C4-2B (cell line): ENCODE data around the gene FEZ2.

Experiments used
- H3K27ac ChIP-seq: fragments of 450-650 bp; 2 replicates; pipeline ENCODE4 v1.5.1; 2017
- ZFX ChIP-seq: fragments of 450-650 bp; IDR thresholded peaks from 2 replicates; pipeline ENCODE4 v1.6.1; 2017
- TF ChIP-seq, protein P1 (sequence below): fragments of 450-650 bp; conservative IDR thresholded peaks from 2 replicates; pipeline ENCODE4 v1.5.1; 2017; ENCODE audit warnings: mild to moderate bottlenecking

FEZ2 gene

DNA sequence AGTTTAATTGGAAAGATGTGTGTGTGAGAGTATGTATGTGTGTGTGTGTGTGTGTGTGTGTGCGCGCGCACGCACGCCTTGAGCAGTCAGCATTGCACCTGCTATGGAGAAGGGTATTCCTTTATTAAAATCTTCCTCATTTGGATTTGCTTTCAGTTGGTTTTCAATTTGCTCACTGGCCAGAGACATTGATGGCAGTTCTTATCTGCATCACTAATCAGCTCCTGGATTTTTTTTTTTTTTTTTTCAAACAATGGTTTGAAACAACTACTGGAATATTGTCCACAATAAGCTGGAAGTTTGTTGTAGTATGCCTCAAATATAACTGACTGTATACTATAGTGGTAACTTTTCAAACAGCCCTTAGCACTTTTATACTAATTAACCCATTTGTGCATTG is 48.0 kb downstream of the FEZ2 start:
- TF ChIP-seq, protein P1, sequence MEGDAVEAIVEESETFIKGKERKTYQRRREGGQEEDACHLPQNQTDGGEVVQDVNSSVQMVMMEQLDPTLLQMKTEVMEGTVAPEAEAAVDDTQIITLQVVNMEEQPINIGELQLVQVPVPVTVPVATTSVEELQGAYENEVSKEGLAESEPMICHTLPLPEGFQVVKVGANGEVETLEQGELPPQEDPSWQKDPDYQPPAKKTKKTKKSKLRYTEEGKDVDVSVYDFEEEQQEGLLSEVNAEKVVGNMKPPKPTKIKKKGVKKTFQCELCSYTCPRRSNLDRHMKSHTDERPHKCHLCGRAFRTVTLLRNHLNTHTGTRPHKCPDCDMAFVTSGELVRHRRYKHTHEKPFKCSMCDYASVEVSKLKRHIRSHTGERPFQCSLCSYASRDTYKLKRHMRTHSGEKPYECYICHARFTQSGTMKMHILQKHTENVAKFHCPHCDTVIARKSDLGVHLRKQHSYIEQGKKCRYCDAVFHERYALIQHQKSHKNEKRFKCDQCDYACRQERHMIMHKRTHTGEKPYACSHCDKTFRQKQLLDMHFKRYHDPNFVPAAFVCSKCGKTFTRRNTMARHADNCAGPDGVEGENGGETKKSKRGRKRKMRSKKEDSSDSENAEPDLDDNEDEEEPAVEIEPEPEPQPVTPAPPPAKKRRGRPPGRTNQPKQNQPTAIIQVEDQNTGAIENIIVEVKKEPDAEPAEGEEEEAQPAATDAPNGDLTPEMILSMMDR = no peak
- no peak for TF ChIP-seq ZFX
- no peak overlapping the region for H3K27ac ChIP-seq

DNA sequence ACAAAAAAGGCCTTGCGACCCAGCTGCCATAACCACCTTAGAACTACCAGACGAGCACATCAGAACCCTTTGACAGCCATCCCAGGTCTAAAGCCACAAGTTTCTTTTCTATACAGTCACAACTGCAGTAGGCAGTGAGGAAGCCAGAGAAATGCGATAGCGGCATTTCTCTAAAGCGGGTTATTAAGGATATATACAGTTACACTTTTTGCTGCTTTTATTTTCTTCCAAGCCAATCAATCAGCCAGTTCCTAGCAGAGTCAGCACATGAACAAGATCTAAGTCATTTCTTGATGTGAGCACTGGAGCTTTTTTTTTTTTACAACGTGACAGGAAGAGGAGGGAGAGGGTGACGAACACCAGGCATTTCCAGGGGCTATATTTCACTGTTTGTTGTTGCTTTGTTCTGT is 48.8 kb downstream of the FEZ2 start:
- TF ChIP-seq ZFX = no peak
- TF ChIP-seq, protein P1 = no peak
- no peak overlapping the region for H3K27ac ChIP-seq

DNA sequence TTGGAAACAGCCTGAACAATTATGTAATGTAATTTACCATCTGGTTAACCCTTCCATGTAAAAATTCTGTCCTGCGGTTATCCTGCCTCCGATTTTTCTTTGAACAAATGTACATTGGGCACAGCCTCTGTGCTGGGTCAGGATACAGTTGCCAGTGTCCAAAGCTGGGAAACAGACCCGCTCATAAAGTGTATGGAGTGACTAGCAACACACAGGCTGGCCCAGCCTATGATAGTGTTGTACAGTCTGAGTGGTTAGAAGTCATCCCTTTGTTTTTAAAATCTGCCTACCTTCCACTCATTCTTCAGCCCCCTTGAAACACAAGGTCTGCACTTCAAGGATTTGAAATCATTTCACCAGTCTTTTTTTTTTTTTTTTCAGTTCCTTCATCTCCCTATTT is 50.1 kb downstream of the FEZ2 start:
- TF ChIP-seq, protein P1 = no peak
- no peak for TF ChIP-seq ZFX
- H3K27ac ChIP-seq = no peak overlapping the region

DNA sequence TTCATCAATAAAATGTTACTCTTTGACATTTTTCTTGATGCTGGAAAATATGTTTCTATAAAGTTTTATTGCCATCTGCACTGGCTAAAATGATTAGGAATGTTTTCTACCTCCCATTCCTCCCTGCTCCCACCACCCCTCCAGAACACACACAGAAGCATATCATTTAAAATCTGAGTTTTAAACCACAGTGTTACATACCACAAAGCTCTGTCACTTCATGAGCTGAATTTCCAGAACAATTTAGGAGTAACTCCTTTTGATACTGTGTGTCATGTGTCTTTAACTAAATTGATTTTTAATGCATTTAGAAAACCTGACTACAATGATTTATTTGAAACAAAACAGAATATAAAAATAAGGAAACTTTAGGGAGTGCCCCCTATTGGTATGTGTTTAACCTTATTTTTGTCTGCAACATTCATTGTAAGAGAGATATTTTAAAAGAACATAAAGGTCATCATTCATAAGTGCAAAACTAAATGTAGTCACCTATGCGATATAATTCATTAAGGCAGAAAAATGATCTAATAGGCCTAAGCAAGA is 52.0 kb downstream of the FEZ2 start:
- H3K27ac ChIP-seq = no peak overlapping the region
- no peak for TF ChIP-seq ZFX
- TF ChIP-seq, protein P1 = no peak; the same call in 1 of the 2 replicates

DNA sequence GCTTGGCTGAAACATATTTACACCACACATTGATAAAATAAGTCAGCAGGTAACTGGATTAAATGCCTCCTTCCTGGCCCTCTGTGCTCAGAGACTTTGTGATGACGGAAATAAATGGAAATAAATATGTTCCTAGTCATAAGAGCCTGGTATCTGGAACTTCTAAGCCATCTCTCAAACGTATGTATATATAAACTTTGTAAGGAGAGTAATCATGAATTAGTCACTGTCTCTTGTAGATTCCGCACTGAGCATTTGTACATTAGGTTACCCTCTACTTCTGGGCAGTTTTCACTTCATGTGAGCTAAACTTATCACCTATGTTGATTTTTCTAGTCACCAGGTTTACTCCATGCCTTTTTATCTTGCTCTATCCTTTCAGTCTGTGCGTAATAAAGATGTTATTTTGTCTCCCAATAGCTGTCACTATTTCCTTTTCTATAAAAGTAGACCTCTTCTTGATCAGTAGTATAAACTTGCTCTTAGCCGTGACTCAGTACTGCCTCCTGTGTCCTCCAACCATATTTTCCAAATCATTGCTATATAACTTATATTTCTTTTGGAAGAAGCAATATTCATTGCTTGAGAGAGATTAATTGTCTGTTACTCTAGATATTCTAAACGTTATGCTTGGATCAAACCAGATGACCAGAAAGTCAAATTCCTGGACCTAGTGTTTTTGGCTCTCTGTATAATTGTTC is 53.2 kb downstream of the FEZ2 start:
- no peak overlapping the region for H3K27ac ChIP-seq
- no peak for TF ChIP-seq ZFX
- TF ChIP-seq, protein P1 = no peak; the same call in 1 of the 2 replicates

DNA sequence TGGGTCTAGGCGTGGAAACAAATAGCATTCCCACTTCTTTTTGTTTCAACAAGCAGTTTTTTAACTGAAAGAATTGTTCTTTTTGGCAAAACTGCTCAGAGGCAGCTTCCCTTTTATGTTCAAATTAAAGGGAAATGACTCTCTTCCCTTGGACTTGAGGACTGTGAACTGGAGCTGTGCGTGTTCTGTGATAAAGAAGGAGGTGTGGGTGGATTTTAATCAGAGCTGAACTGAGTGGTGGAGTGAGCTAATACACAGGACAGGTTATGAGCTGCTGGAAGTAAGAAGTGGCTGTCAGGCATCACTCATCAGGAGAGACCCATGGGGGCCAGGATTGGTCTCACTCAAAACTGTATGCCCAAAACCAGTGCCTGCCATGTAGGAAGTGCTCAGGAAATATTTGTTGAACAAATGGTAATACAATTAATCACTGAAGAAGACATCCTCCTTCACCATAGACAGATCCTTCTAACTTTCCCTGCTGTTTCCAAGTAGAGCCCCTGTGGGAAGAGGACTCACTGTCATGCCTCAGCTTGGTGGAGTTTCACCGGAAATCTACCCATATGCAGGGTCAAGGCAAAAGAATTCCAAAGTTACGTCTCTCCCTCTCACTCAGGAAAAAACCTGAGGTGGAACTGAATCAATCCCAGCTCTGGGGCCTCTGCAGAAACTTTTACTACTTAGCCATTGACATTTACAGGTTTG is 55.9 kb downstream of the FEZ2 start:
- no peak for TF ChIP-seq ZFX
- TF ChIP-seq, protein P1 = no peak
- no peak overlapping the region for H3K27ac ChIP-seq
